Measurements from ENCODE around the gene SENP1. TPM values are rescaled to one million over a fixed set of nuclear protein-coding genes. Genes with fewer than 3 reads are reported as not detected.

The SENP1 gene
- total and polyA plus RNA-seq, 2 of the 13 experiments (the other 11 are each of a cell fraction or from before 2014, with no cell fraction given): 14.0 to 20.2 TPM

GRCh38 chr12:48105867-48106680 lies at the start of gene SENP1 (continued):
- TF ChIP-seq ZNF10 (CRISPR knock-in tag; IDR thresholded peaks at IDR 0.05; ENCODE audit: borderline replicate concordance, low read depth) (no peak), HMGXB4 (CRISPR knock-in tag; IDR thresholded peaks at IDR 0.05; ENCODE audit: borderline replicate concordance in 1 of 2, low read depth in 1 of 2) (peak in 1 of 2 experiments; percentile 83; a peak in 3 of 4 replicates), KLF16 (CRISPR knock-in tag; IDR thresholded peaks at IDR 0.05) (peak; percentile 65 to 66; a peak in 3 of 4 replicates), TAF15 (IDR thresholded peaks at IDR 0.05; ENCODE audit: low read depth, low read length, poor library complexity, severe bottlenecking) (no peak), ZNF646 (CRISPR knock-in tag; IDR thresholded peaks at IDR 0.05) (no peak), GABPB1 (CRISPR knock-in tag; IDR thresholded peaks at IDR 0.05) (peak; percentile 99), YEATS2 (CRISPR knock-in tag; IDR thresholded peaks at IDR 0.05; ENCODE audit: borderline replicate concordance) (peak; percentile 85), ZNF513 (CRISPR knock-in tag; conservative IDR thresholded peaks at IDR 0.05) (0 out of 2 replicates have a peak, but pooled peaks have one; percentile 25), ZNF766 (CRISPR knock-in tag; IDR thresholded peaks at IDR 0.05; ENCODE audit: borderline replicate concordance) (peak; percentile 63; the same call in 1 of the 2 replicates), ZNF382 (CRISPR knock-in tag; IDR thresholded peaks at IDR 0.05; ENCODE audit: borderline replicate concordance) (no peak), KDM5B (CRISPR knock-in tag; IDR thresholded peaks at IDR 0.05; ENCODE audit: borderline replicate concordance) (peak; percentile 89; the same call in 1 of the 2 replicates), FOXP4 (CRISPR knock-in tag; IDR thresholded peaks at IDR 0.05) (peak; percentile 49; the same call in 1 of the 2 replicates), ZEB1 (IDR thresholded peaks at IDR 0.05; ENCODE audit: insufficient replicate concordance, low read depth) (peak; percentile 25), ZNF496 (CRISPR knock-in tag; IDR thresholded peaks at IDR 0.05; ENCODE audit: insufficient replicate concordance) (no peak), DMAP1 (CRISPR knock-in tag; IDR thresholded peaks at IDR 0.05) (peak; percentile 84)

All from HepG2 (cell line).